NCI-H146 treated with DMSO at 0.1 percent for 48 hours (cell line): ENCODE data around the gene MYO9B.

Experiments
- DNase-seq: peaks from one replicate; lab custom pipeline; 2025; ENCODE audit not compliant: unreplicated experiment; lab: John Stamatoyannopoulos, UW

MYO9B gene

DNA sequence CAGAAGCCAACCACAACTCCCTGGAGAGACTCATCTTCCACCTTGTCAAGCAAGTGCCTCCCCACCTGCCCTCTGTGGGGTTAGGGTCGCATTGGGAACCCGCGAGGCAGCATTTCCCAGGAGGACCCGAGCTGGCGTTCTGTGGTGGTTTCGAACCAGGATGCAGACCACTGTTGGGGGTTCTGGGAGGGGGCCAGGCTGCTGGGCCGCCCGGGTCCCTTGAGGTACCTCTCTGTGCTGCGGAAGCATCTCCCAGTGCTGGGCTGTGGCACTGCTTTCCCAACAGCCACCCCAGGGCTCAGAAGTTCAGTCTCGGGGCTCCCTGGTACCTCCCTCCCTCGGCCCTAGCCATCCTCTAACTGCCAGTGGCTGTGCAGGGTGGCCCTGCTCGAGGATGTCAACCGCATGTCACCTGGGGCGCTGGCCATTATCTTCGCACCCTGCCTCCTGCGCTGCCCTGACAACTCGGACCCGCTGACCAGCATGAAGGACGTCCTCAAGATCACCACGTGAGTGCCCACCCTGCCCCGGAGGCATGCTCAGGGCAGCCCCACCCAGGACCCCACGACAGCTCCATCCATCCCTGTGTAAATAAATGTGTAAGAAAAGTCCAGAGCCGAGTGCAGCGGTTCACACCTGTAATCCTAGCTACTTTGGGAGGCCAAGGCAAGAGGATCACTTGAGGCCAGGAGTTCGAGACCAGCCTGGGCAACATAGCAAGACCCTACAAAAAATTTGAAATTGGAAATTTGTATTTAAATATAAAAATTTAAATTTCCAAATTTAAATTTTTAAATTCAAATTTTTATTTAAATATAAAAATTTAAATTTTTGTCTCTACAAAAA lies 131.4 kb downstream of the MYO9B start:
- no peak for DNase-seq

DNA sequence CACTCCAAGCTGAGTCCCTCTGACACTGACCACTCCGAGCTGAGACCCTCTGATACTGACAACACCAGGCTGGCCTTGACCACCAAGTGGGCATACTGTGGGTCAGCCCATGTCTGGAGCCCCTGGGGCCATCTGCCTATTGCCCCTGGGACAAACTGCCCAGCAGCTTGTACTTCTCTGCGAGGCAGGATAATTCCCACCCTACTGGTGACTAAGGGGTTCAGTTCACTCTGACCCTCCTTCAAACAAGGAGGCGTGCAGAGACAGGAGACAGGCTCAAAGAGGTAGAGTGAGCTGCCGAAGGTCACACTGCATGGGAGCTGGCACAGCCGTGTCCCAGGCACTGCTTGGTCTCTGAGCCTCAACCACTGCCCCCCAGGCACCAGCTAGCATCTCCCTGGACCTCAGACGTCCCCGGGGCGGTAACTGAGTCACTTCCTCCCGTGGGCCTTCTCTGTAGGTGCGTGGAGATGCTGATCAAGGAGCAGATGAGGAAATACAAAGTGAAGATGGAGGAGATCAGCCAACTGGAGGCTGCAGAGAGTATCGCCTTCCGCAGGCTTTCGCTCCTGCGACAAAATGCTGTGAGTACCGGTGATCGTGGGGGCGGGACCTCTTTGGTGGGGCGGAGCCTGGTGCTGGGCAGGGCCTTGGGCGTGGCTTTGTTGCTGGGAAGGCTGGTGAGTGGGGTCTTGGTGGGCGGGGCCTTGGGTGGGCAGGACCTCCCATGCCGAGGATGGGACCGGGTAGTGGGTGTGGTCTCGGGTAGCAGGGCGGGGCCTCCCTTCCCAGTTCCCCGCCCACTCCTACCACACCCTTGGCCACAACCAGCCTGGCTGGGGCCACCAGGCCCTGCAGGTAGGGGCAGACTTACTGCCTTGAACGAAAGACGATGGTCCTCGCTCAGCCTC lies 133.8 kb downstream of the MYO9B start:
- no peak for DNase-seq

DNA sequence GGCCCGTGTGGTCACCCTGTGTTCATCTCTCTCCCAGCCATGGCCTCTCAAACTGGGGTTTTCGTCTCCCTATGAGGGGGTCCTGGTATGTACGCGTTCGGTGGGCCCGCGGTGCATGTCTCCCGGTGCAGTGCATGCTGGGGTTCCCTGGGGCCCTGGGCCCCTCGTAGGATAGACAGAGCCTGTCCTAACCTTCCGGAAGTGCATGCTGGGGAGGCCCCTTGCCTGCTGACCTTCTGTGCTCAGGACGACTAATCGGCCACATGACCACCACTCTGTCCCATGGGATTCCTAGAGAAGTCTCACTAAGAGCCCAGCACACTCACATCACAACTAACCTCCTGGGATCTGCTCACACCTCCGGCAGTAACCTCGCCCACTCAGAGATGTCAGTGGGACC lies 134.7 kb downstream of the MYO9B start:
- DNase-seq, result no peak

DNA sequence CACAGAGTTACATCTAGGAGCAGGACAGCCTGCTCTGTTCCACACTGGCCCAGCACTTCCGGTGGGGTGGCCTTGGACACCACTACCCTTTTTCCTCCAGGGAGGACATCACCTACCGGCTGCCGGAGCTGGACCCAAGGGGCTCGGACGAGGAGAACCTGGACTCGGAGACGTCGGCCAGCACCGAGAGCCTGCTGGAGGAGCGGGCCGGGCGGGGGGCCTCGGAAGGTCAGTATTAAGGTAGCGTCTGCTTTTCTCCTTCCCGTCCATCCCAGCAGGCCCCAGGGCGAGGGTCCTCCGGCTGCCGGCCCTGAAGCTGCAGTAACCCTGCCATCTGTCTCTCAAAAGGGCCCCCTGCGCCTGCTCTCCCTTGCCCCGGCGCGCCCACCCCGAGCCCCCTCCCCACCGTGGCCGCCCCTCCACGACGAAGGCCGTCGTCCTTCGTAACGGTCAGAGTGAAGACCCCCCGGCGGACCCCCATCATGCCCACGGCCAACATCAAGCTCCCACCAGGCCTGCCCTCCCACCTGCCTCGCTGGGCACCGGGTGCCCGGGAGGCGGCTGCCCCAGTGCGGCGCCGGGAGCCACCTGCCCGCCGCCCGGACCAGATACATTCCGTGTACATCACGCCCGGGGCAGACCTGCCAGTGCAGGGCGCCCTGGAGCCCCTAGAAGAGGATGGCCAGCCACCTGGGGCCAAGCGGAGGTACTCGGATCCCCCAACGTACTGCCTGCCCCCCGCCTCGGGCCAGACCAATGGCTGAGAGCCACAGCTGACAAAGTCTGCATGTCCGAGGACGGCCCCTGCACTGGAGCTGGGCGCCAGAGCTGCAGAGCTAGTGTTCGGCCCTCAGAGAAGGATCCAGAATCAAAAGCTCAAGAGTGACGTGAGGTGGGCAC lies 136.2 kb downstream of the MYO9B start:
- no peak for DNase-seq

DNA sequence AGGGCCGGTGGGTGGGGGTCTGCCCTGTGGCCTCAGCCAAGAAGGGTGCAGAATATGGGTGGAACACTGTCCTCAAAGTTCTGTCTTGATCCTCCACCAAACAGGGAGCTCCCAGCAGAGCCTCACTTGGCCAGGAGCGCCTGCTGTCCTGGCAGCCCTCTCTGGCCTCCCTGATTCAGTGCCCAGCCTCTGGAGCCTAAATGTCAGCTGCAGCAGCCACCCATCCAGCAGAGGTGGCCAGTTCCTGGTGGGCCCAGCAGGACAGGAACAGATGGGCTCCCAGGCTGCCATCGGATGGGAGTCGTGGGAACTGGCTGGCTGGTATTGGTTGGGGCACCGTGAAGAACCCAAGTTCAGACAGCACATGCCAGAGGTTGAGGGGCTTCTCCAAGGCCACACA lies 137.8 kb downstream of the MYO9B start:
- no peak for DNase-seq

DNA sequence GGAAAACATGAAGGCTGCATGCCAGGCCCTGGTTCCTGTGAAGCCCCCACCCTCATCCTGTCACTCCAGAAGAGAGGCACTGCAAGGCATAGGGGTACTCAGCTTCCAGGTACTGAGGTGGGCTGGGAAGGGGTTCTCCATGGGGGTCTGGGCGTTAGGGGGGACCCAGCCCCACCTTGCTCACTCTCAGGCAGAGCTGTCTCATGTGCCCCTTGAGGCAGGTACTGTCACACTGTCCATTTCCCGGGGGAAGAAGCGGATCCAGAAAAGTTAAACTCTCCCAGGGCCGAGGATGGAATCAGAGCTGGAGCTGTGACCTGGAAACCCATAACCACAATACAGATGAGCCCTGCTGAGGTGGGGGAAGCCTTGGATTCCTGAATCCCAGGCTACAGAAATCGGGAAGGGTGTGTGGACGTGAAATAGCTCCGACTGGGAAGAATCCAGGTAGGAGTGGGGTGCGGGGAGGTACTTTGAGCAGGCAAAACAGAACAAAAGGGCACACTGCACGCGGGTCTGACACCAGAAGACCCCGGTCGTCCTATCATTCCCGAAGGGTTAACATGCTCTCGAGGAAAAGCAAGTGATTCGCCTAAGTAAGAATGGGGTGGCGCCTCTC lies 139.0 kb downstream of the MYO9B start:
- peak; percentile 49 for DNase-seq

DNA sequence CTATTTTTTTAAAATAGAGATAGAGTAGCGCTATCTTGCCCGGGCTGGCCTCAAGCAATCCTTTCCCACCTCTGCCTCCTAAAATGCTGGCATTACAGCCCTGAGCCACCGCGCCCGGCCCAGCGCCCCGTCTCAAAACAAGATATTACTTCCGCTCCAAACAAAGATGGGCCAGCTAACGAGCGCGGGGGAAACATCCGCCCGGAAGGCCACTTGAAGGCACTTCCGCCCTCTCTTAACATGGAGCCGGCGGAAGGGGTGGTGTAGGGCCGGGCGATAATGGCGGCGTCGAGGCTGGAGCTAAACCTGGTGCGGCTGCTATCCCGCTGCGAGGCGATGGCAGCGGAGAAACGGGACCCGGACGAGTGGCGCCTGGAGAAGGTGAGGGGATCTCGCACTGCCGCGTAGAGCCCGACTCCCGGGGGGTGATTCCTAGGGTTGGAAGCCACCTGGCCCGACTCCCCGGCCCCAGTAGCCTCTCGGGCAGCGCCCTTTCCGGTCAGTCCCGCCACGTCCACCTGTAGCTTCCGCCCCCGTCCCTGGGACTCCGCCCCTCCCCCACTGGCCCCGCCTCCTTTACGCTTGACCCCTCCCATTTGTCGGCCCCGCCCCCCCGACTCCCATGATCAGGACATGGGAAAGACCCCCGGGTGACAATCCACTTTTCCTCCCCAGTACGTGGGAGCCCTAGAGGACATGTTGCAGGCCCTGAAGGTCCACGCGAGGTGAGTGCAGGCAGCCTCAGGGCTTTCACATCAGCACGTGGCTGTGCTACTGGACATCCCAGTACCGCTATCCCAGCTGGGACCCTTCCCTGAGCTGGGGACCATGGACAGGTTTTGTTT lies 139.8 kb downstream of the MYO9B start, which contains the start of gene USE1:
USE1 (plus strand) TSS at position 231 of the 845 bp plus-strand sequence; CDS start at position 280, 49 bp downstream.
- peak; percentile 91 for DNase-seq

DNA sequence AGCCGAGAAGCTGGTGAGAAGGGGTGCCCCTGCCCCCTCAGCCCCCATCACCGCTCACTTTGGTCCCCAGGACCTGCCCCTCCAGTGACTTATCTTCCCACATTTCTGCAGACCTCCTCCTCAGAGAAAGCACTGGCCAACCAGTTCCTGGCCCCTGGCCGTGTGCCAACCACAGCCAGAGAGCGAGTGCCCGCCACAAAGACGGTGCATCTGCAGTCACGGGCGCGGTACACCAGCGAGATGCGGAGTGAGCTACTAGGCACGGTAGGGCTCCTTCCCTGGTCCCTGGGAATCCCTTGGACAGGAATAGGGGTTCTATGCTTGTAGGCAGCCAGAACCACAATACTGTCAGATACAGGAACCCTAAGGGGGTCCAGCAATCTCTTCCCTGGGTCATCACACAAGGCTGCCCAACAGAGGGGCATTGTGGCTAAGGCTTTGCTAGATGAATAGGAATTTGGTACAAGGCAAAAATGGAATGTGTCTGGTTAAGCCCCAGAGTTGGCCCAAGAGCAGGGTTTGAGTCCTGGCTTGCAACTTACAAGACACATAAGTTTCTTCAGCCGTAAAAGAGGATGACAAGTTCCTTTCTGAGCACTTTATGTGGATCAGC lies 140.6 kb downstream of the MYO9B start:
- DNase-seq, result no peak

DNA sequence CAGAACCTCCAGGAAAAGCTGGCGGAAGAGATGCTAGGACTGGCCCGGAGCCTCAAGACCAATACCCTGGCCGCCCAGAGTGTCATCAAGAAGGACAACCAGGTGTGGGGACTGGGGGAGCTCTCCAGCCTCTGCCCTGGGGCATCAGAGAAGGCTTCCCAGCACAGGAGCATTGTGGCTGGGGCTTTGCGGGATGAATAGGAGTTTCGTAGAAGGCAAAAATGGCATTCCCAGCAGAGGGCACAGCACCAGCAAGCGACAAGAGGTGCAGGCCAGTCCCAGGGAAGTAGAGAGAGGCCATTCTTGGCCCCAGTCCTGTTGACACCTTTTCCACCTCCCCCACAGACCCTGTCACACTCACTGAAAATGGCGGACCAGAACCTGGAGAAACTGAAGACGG lies 143.7 kb downstream of the MYO9B start:
- no peak for DNase-seq

DNA sequence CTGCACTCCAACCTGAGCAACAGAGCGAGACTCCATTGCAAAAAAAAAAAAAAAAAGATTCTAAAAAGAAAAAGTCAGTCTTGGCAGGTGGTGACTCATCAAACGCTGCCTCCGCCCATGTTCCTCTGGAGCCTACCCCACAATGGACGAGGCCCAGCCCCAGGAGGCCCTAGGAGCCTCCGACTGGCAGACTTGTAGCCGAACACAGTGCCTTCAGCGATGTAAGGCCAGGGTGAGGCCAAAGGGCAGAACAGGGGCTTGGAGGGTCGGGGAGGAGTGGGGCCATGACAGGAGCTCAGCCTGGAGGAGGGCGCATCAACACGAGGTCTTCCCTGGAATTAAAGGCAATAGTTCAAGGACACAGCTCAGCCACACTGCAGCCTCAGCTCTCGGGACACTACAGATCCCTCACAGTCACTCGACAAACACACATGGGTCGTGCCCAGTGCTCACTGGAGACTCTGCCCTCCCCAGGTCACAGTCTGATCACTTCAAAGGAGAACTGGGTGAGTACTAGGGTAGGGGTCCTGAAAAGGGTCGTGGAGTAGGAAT lies 144.7 kb downstream of the MYO9B start:
- no peak for DNase-seq

DNA sequence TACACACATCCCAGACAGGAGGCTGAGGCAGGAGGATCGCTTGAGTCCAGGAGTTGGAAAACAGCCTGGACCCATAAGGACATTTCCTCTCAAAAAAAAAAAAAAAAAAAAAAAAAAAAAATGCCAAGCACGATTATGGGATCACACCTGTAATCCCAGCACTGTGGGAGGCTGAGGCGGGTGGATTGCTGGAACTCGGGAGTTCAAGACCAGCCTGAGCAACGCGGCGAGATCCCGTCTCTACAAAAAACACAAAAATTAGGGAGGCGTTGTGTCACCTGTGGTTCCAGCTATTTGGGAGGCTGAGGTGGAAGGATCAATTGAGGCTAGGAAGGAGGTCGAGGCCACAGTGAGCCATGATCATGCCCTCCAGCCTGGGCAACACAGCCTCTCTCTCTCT lies 149.5 kb downstream of the MYO9B start:
- DNase-seq, result no peak

DNA sequence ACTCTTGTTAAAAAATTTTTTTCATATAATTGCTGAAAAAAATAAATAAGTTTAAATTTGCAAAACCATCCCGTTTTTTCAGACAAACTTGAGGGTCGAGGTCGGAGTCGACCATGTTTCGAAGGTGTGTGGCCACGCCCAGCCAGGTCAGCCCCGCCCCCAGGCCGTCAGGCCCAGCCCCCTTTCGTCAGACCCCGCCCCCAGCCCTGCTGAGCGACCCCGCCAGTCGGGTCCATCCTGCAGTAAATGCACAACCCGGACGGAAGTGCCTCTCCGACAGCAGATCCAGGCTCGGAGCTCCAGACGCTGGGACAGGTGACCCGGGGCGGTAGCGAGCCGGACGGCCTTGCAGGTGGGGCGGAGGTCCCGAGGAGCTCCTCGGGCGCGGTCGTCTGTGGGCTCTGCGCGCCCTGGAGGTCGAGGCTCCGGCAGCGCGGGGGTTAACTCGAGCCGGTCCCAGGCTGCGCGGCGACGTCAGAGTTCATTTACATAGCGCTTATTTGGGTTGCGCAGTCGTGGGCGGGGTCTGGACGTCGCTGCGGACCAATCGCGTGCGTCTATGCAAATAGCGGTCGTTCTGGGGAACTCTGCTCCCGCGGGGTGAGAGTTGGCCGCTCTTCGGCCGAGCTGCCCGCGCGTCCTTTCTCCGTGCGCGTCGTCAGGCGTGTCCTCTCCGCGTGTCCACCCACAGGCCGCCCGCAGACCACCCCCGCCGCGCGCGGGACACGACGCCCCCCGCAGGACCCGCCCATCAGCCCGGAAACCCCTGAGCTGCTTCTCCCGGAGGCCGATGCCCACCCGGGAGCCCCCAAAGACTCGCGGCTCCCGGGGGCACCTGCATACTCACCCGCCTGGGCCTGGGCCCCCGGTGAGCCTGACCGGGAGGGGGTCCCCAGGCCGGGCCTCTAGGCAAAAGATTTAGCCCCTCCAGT lies 150.7 kb downstream of the MYO9B start, which contains the start of gene OCEL1:
OCEL1 (plus strand) TSS at position 225 of the 932 bp plus-strand sequence; CDS start at position 247, 22 bp downstream.
- peak; percentile 98 for DNase-seq

DNA sequence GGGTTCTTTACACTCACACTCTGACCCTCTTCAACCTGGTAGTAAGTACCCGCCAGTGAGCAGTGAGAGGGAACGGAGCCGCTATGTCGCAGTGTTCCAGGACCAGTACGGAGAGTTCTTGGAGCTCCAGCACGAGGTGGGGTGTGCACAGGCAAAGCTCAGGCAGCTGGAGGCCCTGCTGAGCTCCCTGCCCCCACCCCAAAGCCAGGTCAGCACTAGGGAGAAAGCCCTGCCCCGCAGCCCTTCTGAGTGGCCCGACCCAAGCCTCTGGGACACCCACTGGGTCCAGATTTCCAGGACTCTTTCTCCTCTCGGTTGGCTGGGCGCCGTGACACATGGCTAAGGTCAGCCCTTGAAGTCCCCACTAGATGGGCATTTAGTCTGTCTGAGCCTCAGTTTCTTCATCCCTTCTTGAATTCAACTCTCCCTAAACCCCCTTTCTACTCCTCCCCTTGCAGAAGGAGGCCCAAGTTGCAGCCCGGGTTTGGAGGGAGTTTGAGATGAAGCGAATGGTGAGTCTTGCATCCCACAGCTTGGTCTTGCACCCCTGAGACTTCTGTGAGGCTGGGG lies 152.3 kb downstream of the MYO9B start:
- no peak for DNase-seq

DNA sequence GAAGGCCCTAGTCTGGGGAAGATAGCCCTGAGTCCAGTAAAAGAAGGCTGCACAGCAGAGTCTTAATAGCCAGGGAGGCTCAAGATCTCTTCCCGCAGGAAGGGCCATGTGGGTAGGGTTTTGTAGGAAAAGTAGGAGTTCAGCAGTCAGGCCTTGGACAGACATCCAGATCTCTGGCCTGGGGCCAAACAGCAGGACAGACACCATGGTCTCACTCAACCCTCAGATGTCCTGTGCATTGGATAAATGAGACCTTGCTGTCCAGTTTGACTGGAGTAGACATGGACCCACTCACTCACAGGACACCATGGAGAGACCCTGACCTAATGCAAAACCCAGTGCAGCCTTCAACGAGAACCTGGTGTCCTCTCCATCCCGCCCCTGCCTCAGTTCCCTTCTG lies 154.3 kb downstream of the MYO9B start:
- DNase-seq, result no peak

DNA sequence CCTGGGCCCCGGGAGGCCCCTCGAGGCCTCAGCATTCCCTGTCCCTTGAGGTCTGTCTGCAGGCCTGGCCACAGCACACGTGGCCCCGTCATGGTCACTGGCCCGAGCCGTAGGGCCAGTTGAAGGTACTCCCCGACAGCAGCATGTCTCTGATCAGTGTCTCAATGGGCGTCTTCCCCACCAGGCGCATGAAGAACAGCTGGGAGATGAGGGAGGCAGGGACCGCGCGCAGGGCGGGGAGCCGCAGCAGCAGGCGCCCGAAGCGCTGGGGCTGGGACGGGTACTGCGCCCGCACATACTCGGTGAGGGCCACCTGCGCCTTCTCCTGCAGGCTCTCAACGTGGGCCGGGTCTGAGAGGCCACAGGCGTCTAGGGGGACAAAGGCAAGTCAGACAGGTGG lies 156.7 kb downstream of the MYO9B start:
- no peak for DNase-seq

DNA sequence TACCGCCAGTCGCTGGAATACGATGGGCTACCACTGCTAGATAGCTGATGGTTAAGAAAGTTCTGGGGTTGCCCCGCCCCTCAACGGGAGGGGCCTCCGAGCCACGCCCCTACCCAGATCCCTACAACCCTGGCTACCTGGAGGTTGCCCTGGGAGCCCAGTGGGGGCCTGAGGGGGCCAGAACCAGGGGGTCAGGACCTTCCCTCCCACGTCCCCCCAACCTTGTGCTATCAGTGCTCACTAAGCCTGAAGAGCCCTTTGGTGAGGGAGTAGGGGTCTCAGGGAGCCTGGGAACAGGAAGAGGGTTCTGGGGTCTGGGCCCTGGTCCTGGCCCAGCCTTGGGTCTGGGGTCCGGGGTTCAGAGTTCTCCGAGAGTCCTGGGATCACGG lies 159.3 kb downstream of the MYO9B start:
- no peak for DNase-seq

DNA sequence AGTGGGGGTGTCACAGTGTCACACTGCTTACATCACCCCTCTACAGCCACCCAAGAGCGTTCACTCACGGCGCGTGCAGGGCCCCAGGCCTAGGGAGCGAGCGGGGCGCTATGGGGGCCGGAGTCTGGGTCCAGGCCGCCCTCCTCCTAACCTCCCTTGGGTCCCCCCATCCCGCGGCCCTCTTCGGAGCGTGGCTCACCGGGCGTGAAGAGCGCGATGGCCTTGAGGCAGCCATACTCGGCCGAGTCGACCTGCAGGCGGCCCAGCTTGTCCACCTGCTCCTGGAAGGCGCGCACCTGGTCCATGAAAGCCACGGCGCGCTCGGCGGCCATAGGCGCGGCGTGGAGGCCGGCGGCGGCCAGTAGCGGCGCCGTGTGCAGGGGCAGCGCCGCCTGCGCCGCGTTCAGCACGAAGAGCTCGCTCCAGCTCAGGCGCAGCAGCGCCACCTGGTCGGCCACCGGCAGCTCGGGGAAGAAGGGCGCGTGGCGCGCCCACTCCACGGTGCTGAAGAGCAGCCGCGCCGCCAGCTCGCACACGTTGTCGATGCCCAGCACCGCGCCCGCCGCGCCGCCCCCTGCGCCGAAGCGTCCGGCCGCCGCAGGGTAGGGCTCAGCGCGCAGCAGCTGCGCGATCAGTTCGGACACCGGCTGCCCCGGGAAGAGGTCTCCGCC lies 159.9 kb downstream of the MYO9B start:
- no peak for DNase-seq
